ENCODE measurements around the gene EXD3. TPM values are rescaled to one million over a fixed set of nuclear protein-coding genes. Genes with fewer than 3 reads are reported as not detected.

EXD3 gene
- total RNA-seq, 1 donor = 7.3 TPM

GRCh38 chr9:137417161-137418021 lies 5.6 kb downstream of the EXD3 start:
- TF ChIP-seq CTCF (IDR thresholded peaks at IDR 0.05; ENCODE audit: insufficient read depth, low read depth, low read length) = no peak
- no peak for DNase-seq (ENCODE audit: low read depth)
- peak overlapping the region; percentile 31 for H3K4me3 ChIP-seq (ENCODE audit: low read depth, low read length)

GRCh38 chr9:137416563-137417151 lies 6.3 kb downstream of the EXD3 start:
- DNase-seq (ENCODE audit: low read depth) = no peak
- no peak for TF ChIP-seq CTCF (IDR thresholded peaks at IDR 0.05; ENCODE audit: insufficient read depth, low read depth, low read length)
- no peak overlapping the region for H3K4me3 ChIP-seq (ENCODE audit: low read depth, low read length)

GRCh38 chr9:137416006-137416562 lies 6.9 kb downstream of the EXD3 start:
- TF ChIP-seq CTCF (IDR thresholded peaks at IDR 0.05; ENCODE audit: insufficient read depth, low read depth, low read length) = no peak
- no peak overlapping the region for H3K4me3 ChIP-seq (ENCODE audit: low read depth, low read length)
- DNase-seq (ENCODE audit: low read depth) = no peak

GRCh38 chr9:137415451-137415850 lies 7.5 kb downstream of the EXD3 start:
- H3K4me3 ChIP-seq (ENCODE audit: low read depth, low read length) = no peak overlapping the region
- DNase-seq (ENCODE audit: low read depth) = no peak
- TF ChIP-seq CTCF (IDR thresholded peaks at IDR 0.05; ENCODE audit: insufficient read depth, low read depth, low read length) = no peak

GRCh38 chr9:137412431-137412830 lies 10.5 kb downstream of the EXD3 start:
- H3K4me3 ChIP-seq (ENCODE audit: low read depth, low read length) = no peak overlapping the region
- TF ChIP-seq CTCF (IDR thresholded peaks at IDR 0.05; ENCODE audit: insufficient read depth, low read depth, low read length) = no peak
- DNase-seq (ENCODE audit: low read depth) = no peak

GRCh38 chr9:137411645-137412380 lies 11.1 kb downstream of the EXD3 start:
- no peak overlapping the region for H3K4me3 ChIP-seq (ENCODE audit: low read depth, low read length)
- DNase-seq (ENCODE audit: low read depth) = peak; percentile 90
- TF ChIP-seq CTCF (IDR thresholded peaks at IDR 0.05; ENCODE audit: insufficient read depth, low read depth, low read length) = no peak
